HCT116 (cell line): Measurements from ENCODE around the gene CSGALNACT2. TPM values are rescaled to one million over a fixed set of nuclear protein-coding genes. Genes with fewer than 3 reads are reported as not detected.

Experiments
- ATAC-seq: fragments of 200-7000 bp; cut with Tn5 transposase; 2 replicates; pipeline ENCODE4 v1.9.1; 2020; ENCODE audit warnings: mild to moderate bottlenecking, moderate library complexity
- BruUV-seq: library from RNA; stranded (reverse); fragments of 400-500 nt; replicated peaks from 2 replicates; lab custom pipeline; 2021; lab: Mats Ljungman, UMichigan
- CTCF ChIA-PET: fragments of 300-600 bp; sonication (Branson Sonifier 250); formaldehyde crosslinking; loops from one replicate; lab custom pipeline; 2021; ENCODE audit warnings: antibody characterized with exemption; lab: Charles Lee
- POLR2A ChIA-PET: fragments of 300-600, 350-600 bp; sonication (Branson Sonifier 250); formaldehyde crosslinking; loops from one replicate; lab custom pipeline; 2021; ENCODE audit warnings: antibody characterized with exemption; lab: Charles Lee
- RAD21 ChIA-PET, 2 experiments: fragments of 300-600 bp; sonication (Branson Sonifier 250); formaldehyde crosslinking; loops; one replicate each; lab custom pipeline; 2023; ENCODE audit warnings: low total read pairs in 2 of 2; ENCODE audit not compliant: uncharacterized antibody in 2 of 2, unreplicated experiment in 2 of 2, low non-redundant PET in 1 of 2; lab: Charles Lee
- DNase-seq: peaks from one replicate; pipeline ENCODE4 v3.0.0-alpha.2; 2010; ENCODE audit warnings: low read depth, low spot score
- H2AFZ ChIP-seq: fragments of 200-600 bp; shearing (Covaris generic), sonication (generic); 2 replicates; pipeline ENCODE4 v1.6.1; 2017; ENCODE audit warnings: low read depth, mixed run types, mixed read lengths, antibody characterized with exemption, low read length; ENCODE audit not compliant: poor library complexity, severe bottlenecking
- H3K27ac ChIP-seq: 2 replicates; pipeline ENCODE4 v1.5.1; 2012; ENCODE audit warnings: low read depth, low read length
- H3K27me3 ChIP-seq: fragments of 200-600 bp; sonication (generic); 2 replicates; pipeline ENCODE4 v1.6.1; 2016; ENCODE audit warnings: mixed run types, low read length, mixed read lengths; ENCODE audit not compliant: insufficient read depth
- H3K36me3 ChIP-seq, 2 experiments: fragments of 200-500 bp in 1 of 2; fragments of 200-600 bp in 1 of 2; sonication (Bioruptor generic) in 1 of 2; sonication (generic) in 1 of 2; 2 replicates each; pipeline versions ENCODE4 v1.5.1 to v1.6.1; 2014 to 2016; ENCODE audit warnings: low read length in 2 of 2, inconsistent platforms in 1 of 2, mixed read lengths in 1 of 2, mixed run types in 1 of 2; ENCODE audit not compliant: insufficient read depth in 2 of 2, control insufficient read depth in 1 of 2
- H3K4me1 ChIP-seq, 2 experiments: fragments of 200-600 bp in 1 of 2; sonication (generic) in 1 of 2; 2 replicates each; pipeline versions ENCODE4 v1.5.1 to v1.6.1; 2012 to 2017; ENCODE audit warnings: low read length in 2 of 2, inconsistent platforms in 1 of 2, mild to moderate bottlenecking in 1 of 2, mixed read lengths in 1 of 2, mixed run types in 1 of 2, moderate library complexity in 1 of 2; ENCODE audit not compliant: insufficient read depth in 2 of 2, control insufficient read depth in 1 of 2
- H3K4me2 ChIP-seq: fragments of 200-600 bp; sonication (generic); 2 replicates; pipeline ENCODE4 v1.6.1; 2017; ENCODE audit warnings: mixed run types, low read length, mixed read lengths
- H3K4me3 ChIP-seq, 2 experiments: fragments of 200-600 bp in 1 of 2; sonication (generic) in 1 of 2; replicated peaks in 1 of 2; 2 replicates each; pipeline ENCODE4 v1.5.1; 2011 to 2016; ENCODE audit warnings: low read length in 2 of 2, control low read depth in 1 of 2, low read depth in 1 of 2, mild to moderate bottlenecking in 1 of 2, mixed read lengths in 1 of 2, mixed run types in 1 of 2
- H3K79me2 ChIP-seq: fragments of 200-600 bp; sonication (generic); 2 replicates; pipeline ENCODE4 v1.6.1; 2017; ENCODE audit warnings: mild to moderate bottlenecking, mixed run types, low read length, moderate library complexity, mixed read lengths; ENCODE audit not compliant: insufficient read depth
- H3K9ac ChIP-seq: fragments of 200-600 bp; sonication (generic); 2 replicates; pipeline ENCODE4 v1.6.1; 2016; ENCODE audit warnings: low read length, mixed read lengths
- H3K9me2 ChIP-seq: fragments of 200-600 bp; sonication (generic), shearing (Covaris generic); 2 replicates; pipeline ENCODE4 v1.6.1; 2017; ENCODE audit warnings: mixed run types, mild to moderate bottlenecking, moderate library complexity; ENCODE audit not compliant: insufficient read depth
- H3K9me3 ChIP-seq, 2 experiments: fragments of 200-500 bp in 1 of 2; fragments of 200-600 bp in 1 of 2; sonication (Bioruptor generic) in 1 of 2; sonication (generic) in 1 of 2; 2 replicates each; pipeline ENCODE4 v1.6.1; 2014 to 2017; ENCODE audit warnings: low read length in 2 of 2, mixed read lengths in 2 of 2, inconsistent platforms in 1 of 2, low read depth in 1 of 2, mild to moderate bottlenecking in 1 of 2, mixed run types in 1 of 2, moderate library complexity in 1 of 2; ENCODE audit not compliant: control insufficient read depth in 1 of 2, insufficient read depth in 1 of 2
- H4K20me1 ChIP-seq: fragments of 200-600 bp; sonication (generic), shearing (Covaris generic); 2 replicates; pipeline ENCODE4 v1.6.1; 2017; ENCODE audit warnings: mixed run types, mild to moderate bottlenecking, moderate library complexity; ENCODE audit not compliant: insufficient read depth
- ATF3 ChIP-seq: IDR thresholded peaks from 2 replicates; pipeline ENCODE4 v1.6.1; 2012
- ELF1 ChIP-seq: IDR thresholded peaks from 2 replicates; pipeline ENCODE4 v1.6.1; 2012; ENCODE audit warnings: low read depth, borderline replicate concordance
- EZH2 ChIP-seq: fragments of 200-600 bp; sonication (generic); IDR thresholded peaks from 2 replicates; pipeline ENCODE4 v1.6.1; 2017; ENCODE audit warnings: antibody characterized with exemption, mixed run types
- EZH2phosphoT487 ChIP-seq: fragments of 200-600 bp; IDR thresholded peaks from 2 replicates; pipeline ENCODE4 v1.6.1; 2018; ENCODE audit warnings: antibody characterized with exemption, borderline replicate concordance
- FOSL1 ChIP-seq: IDR thresholded peaks from 2 replicates; pipeline ENCODE4 v1.6.1; 2012; ENCODE audit warnings: low read depth
- JUND ChIP-seq: IDR thresholded peaks from 2 replicates; pipeline ENCODE4 v1.6.1; 2012
- MAX ChIP-seq: IDR thresholded peaks from 2 replicates; pipeline ENCODE4 v1.6.1; 2012
- POLR2A ChIP-seq: IDR thresholded peaks from 2 replicates; pipeline ENCODE4 v1.7.0; 2011; ENCODE audit warnings: borderline replicate concordance; ENCODE audit not compliant: insufficient read depth, insufficient read length; ENCODE audit errors: extremely low read depth
- RAD21 ChIP-seq: IDR thresholded peaks from 2 replicates; pipeline ENCODE4 v1.6.1; 2012; ENCODE audit warnings: low read depth, mild to moderate bottlenecking
- REST ChIP-seq: IDR thresholded peaks from 2 replicates; pipeline ENCODE4 v1.6.1; 2012; ENCODE audit warnings: low read depth
- SIN3A ChIP-seq: IDR thresholded peaks from 2 replicates; pipeline ENCODE4 v1.6.1; 2012; ENCODE audit warnings: low read depth
- SRF ChIP-seq: IDR thresholded peaks from 2 replicates; pipeline ENCODE4 v1.6.1; 2012; ENCODE audit warnings: low read depth
- TCF7L2 ChIP-seq: IDR thresholded peaks from 2 replicates; pipeline ENCODE4 v1.7.0; 2011; ENCODE audit warnings: borderline replicate concordance, inconsistent platforms; ENCODE audit not compliant: insufficient read depth, insufficient read length; ENCODE audit errors: extremely low read depth
- YY1 ChIP-seq: IDR thresholded peaks from 2 replicates; pipeline ENCODE4 v1.6.1; 2011; ENCODE audit warnings: low read length, low read depth, moderate library complexity, mild to moderate bottlenecking; ENCODE audit not compliant: insufficient replicate concordance; ENCODE audit errors: extremely low read depth
- ZBTB33 ChIP-seq: IDR thresholded peaks from 2 replicates; pipeline ENCODE4 v1.6.1; 2011; ENCODE audit warnings: mild to moderate bottlenecking, low read length, moderate library complexity; ENCODE audit not compliant: insufficient replicate concordance; ENCODE audit errors: extremely low read depth
- ZFX ChIP-seq: fragments of 450-650 bp; IDR thresholded peaks from 2 replicates; pipeline ENCODE4 v1.6.1; 2017
- ZNF274 ChIP-seq: fragments of 200-500 bp; sonication (Bioruptor generic); IDR thresholded peaks from 2 replicates; pipeline ENCODE4 v1.6.1; 2014; ENCODE audit warnings: mild to moderate bottlenecking, low read depth, low read length, inconsistent platforms
- intact Hi-C: fragments of 100-400 bp; cut with micrococcal nuclease; formaldehyde crosslinking; loops from 2 replicates; pipeline ENCODE4 v1.10.0; 2022
- total RNA-seq: library from RNA; stranded (reverse); gene quantifications from one replicate; pipeline ENCODE4 v1.2.1, GENCODE V29; 2021; ENCODE audit not compliant: unreplicated experiment

Gene CSGALNACT2
- total RNA-seq, 1 experiment from 2014 or later, result 9.9 TPM

GRCh38 chr10:43118631-43119415 is 19.4 kb upstream of the CSGALNACT2 start:
- no peak overlapping the region for H2AFZ ChIP-seq
- ATAC-seq (no peak), DNase-seq (no peak)
- POLR2A ChIA-PET, result no interaction called here
- no peaks in the 10 kb centered on the region for H3K9me3 ChIP-seq
- no TSS peak for BruUV-seq
- H3K27me3 ChIP-seq, result no peaks in the 10 kb centered on the region
- H3K4me2 ChIP-seq, result no peak overlapping the region
- no peaks in the 10 kb centered on the region for H4K20me1 ChIP-seq
- RAD21 ChIA-PET, result no interaction called here
- intact Hi-C loops, result no loop called here
- H3K9ac ChIP-seq, result no peak overlapping the region
- CTCF ChIA-PET, result no interaction called here
- no peaks in the 10 kb centered on the region for H3K4me1 ChIP-seq
- no peaks in the 10 kb centered on the region for H3K79me2 ChIP-seq
- H3K4me3 ChIP-seq, result no peak overlapping the region
- H3K36me3 ChIP-seq, result no peaks in the 10 kb centered on the region
- H3K27ac ChIP-seq, result no peak overlapping the region
- H3K9me2 ChIP-seq, result no peaks in the 10 kb centered on the region
- TF ChIP-seq ZFX (no peak), JUND (no peak), MAX (no peak), ZBTB33 (no peak), ELF1 (no peak), EZH2phosphoT487 (no peak), YY1 (no peak), ATF3 (no peak), RAD21 (no peak), SRF (no peak), POLR2A (no peak), REST (no peak), SIN3A (no peak), FOSL1 (no peak), TCF7L2 (no peak), EZH2 (no peak), ZNF274 (no peak)
- TF ChIP-seq, all 23 proteins: peak for 0
